ENCODE measurements around the gene SIM1. TPM values are rescaled to one million over a fixed set of nuclear protein-coding genes. Genes with fewer than 3 reads are reported as not detected.

Gene SIM1
- total and polyA plus RNA-seq, 5 donors from 2014 or later: 0.39 to 0.64 (median 0.51) TPM; not detected in 2

- Histone ChIP-seq H3K27me3 (ENCODE audit: control insufficient read depth, insufficient read depth, low read length) (peaks cover 58% of the 10 kb centered on the region), H3K4me1 (ENCODE audit: control insufficient read depth, insufficient read depth, low read length, poor library complexity, severe bottlenecking) (peaks cover 10% of the 10 kb centered on the region), H3K27ac (ENCODE audit: insufficient read depth, low read length, poor library complexity, severe bottlenecking) (no peak overlapping the region), H3K36me3 (ENCODE audit: control insufficient read depth, insufficient read depth, low read length) (no peaks in the 10 kb centered on the region), H3K9me3 (ENCODE audit: control insufficient read depth in 2 of 2, low read length in 2 of 2) (no peaks in the 10 kb centered on the region), H3K4me3 (ENCODE audit: low read depth, low read length) (no peak overlapping the region)
- H3K27me3 Mint-ChIP-seq: peaks cover 78% of the 10 kb centered on the region
- ATAC-seq (ENCODE audit: low read depth in 2 of 2): no peak
- H3K27ac Mint-ChIP-seq: no peak overlapping the region
- DNase-seq: no peak
- H3K36me3 Mint-ChIP-seq: no peaks in the 10 kb centered on the region
- H3K9me3 Mint-ChIP-seq: peaks cover 0 to 7% (median 0%) of the 10 kb centered on the region in 7 donors
- no peak overlapping the region for H3K4me3 Mint-ChIP-seq
- H3K4me1 Mint-ChIP-seq: peaks cover 0 to 20% (median under 1%) of the 10 kb centered on the region in 4 donors
Measured at GRCh38 chr6:100445512-100445911, 19.2 kb downstream of the SIM1 start.

DNA sequence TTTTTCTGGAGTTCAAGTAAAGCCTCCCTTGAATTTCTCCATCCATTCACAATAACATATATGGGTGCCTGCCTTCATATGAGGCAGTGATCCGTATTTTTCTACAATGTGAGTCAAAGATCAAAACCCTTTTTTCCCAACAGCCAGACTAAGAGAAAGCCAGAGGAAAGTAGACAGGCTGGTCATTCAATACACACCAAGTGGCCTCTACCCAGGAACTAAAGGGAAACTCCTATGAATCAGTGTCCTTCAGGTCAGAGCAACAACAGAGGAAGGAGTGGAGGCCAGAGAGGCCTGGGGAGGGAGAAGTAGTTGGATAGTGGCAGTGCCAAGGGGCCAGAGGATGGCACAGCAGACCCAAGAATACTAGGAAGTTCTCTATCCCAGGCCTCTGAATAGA is 23.8 kb downstream of the SIM1 start:
- no peak overlapping the region for H3K4me3 ChIP-seq (ENCODE audit: low read depth, low read length)
- no peak overlapping the region for H3K4me3 Mint-ChIP-seq
- H3K4me1 ChIP-seq (ENCODE audit: control insufficient read depth, insufficient read depth, low read length, poor library complexity, severe bottlenecking): no peaks in the 10 kb centered on the region

GRCh38 chr6:100435299-100435698 is 29.4 kb downstream of the SIM1 start:
- DNase-seq (no peak), ATAC-seq (ENCODE audit: low read depth in 2 of 2) (no peak)
- H3K4me1 ChIP-seq (ENCODE audit: control insufficient read depth, insufficient read depth, low read length, poor library complexity, severe bottlenecking): no peaks in the 10 kb centered on the region
- H3K9me3 ChIP-seq (ENCODE audit: control insufficient read depth in 2 of 2, low read length in 2 of 2): no peaks in the 10 kb centered on the region
- peaks cover 0 to 3% (median 0%) of the 10 kb centered on the region in 7 donors for H3K9me3 Mint-ChIP-seq
- H3K4me3 Mint-ChIP-seq: no peak overlapping the region
- no peak overlapping the region for H3K27ac ChIP-seq (ENCODE audit: insufficient read depth, low read length, poor library complexity, severe bottlenecking)
- H3K27me3 Mint-ChIP-seq: peaks cover 42% of the 10 kb centered on the region
- H3K27ac Mint-ChIP-seq: no peak overlapping the region
- no peaks in the 10 kb centered on the region for H3K36me3 ChIP-seq (ENCODE audit: control insufficient read depth, insufficient read depth, low read length)
- H3K4me1 Mint-ChIP-seq: peaks cover 0 to 4% (median 0%) of the 10 kb centered on the region in 4 donors
- no peaks in the 10 kb centered on the region for H3K36me3 Mint-ChIP-seq
- peaks cover 9% of the 10 kb centered on the region for H3K27me3 ChIP-seq (ENCODE audit: control insufficient read depth, insufficient read depth, low read length)
- H3K4me3 ChIP-seq (ENCODE audit: low read depth, low read length): no peak overlapping the region

More for the DNA sequence above, 23.8 kb downstream of the SIM1 start:
- no peak overlapping the region for H3K27ac Mint-ChIP-seq
- peaks cover 0 to 3% (median 0%) of the 10 kb centered on the region in 7 donors for H3K9me3 Mint-ChIP-seq
- H3K9me3 ChIP-seq (ENCODE audit: control insufficient read depth in 2 of 2, low read length in 2 of 2): no peaks in the 10 kb centered on the region
- ATAC-seq (ENCODE audit: low read depth in 2 of 2): no peak
- no peak overlapping the region for H3K27ac ChIP-seq (ENCODE audit: insufficient read depth, low read length, poor library complexity, severe bottlenecking)
- peaks cover 70% of the 10 kb centered on the region for H3K27me3 Mint-ChIP-seq
- H3K36me3 ChIP-seq (ENCODE audit: control insufficient read depth, insufficient read depth, low read length): no peaks in the 10 kb centered on the region
- peaks cover 37% of the 10 kb centered on the region for H3K27me3 ChIP-seq (ENCODE audit: control insufficient read depth, insufficient read depth, low read length)
- no peaks in the 10 kb centered on the region for H3K4me1 Mint-ChIP-seq
- DNase-seq: no peak
- no peaks in the 10 kb centered on the region for H3K36me3 Mint-ChIP-seq

GRCh38 chr6:100433726-100434435 is 30.8 kb downstream of the SIM1 start:
- Mint-ChIP-seq H3K27ac (no peak overlapping the region), H3K9me3 (peaks cover 0 to 3% (median 0%) of the 10 kb centered on the region in 7 donors), H3K4me1 (peaks cover 0 to 4% (median 0%) of the 10 kb centered on the region in 4 donors), H3K4me3 (no peak overlapping the region), H3K36me3 (no peaks in the 10 kb centered on the region), H3K27me3 (peaks cover 36% of the 10 kb centered on the region)
- ATAC-seq (ENCODE audit: low read depth in 2 of 2) (no peak), DNase-seq (no peak)
- H3K27ac ChIP-seq (ENCODE audit: insufficient read depth, low read length, poor library complexity, severe bottlenecking): no peak overlapping the region
- no peaks in the 10 kb centered on the region for H3K4me1 ChIP-seq (ENCODE audit: control insufficient read depth, insufficient read depth, low read length, poor library complexity, severe bottlenecking)
- H3K36me3 ChIP-seq (ENCODE audit: control insufficient read depth, insufficient read depth, low read length): no peaks in the 10 kb centered on the region
- no peaks in the 10 kb centered on the region for H3K9me3 ChIP-seq (ENCODE audit: control insufficient read depth in 2 of 2, low read length in 2 of 2)
- H3K4me3 ChIP-seq (ENCODE audit: low read depth, low read length): no peak overlapping the region
- peaks cover 9% of the 10 kb centered on the region for H3K27me3 ChIP-seq (ENCODE audit: control insufficient read depth, insufficient read depth, low read length)

- no peak overlapping the region for H3K27ac Mint-ChIP-seq
- H3K36me3 Mint-ChIP-seq: no peaks in the 10 kb centered on the region
- ATAC-seq (ENCODE audit: low read depth in 2 of 2) (no peak), DNase-seq (no peak)
- H3K9me3 ChIP-seq (ENCODE audit: control insufficient read depth in 2 of 2, low read length in 2 of 2): no peaks in the 10 kb centered on the region
- no peak overlapping the region for H3K4me3 ChIP-seq (ENCODE audit: low read depth, low read length)
- H3K9me3 Mint-ChIP-seq: peaks cover 0 to 2% (median 0%) of the 10 kb centered on the region in 7 donors
- peaks cover 2% of the 10 kb centered on the region for H3K27me3 ChIP-seq (ENCODE audit: control insufficient read depth, insufficient read depth, low read length)
- H3K4me1 Mint-ChIP-seq: peaks cover 0 to 4% (median 0%) of the 10 kb centered on the region in 4 donors
- H3K4me3 Mint-ChIP-seq: no peak overlapping the region
- H3K27ac ChIP-seq (ENCODE audit: insufficient read depth, low read length, poor library complexity, severe bottlenecking): no peak overlapping the region
- H3K4me1 ChIP-seq (ENCODE audit: control insufficient read depth, insufficient read depth, low read length, poor library complexity, severe bottlenecking): no peaks in the 10 kb centered on the region
- no peaks in the 10 kb centered on the region for H3K36me3 ChIP-seq (ENCODE audit: control insufficient read depth, insufficient read depth, low read length)
- H3K27me3 Mint-ChIP-seq: peaks cover 21% of the 10 kb centered on the region
Measured at GRCh38 chr6:100432136-100432535, 32.6 kb downstream of the SIM1 start.

GRCh38 chr6:100430962-100431361 is 33.8 kb downstream of the SIM1 start:
- Mint-ChIP-seq H3K36me3 (no peaks in the 10 kb centered on the region), H3K27me3 (peaks cover 18% of the 10 kb centered on the region), H3K27ac (no peak overlapping the region), H3K9me3 (peaks cover 0 to 2% (median 0%) of the 10 kb centered on the region in 7 donors), H3K4me3 (no peak overlapping the region), H3K4me1 (peaks cover 0 to 4% (median 0%) of the 10 kb centered on the region in 4 donors)
- Histone ChIP-seq H3K4me1 (ENCODE audit: control insufficient read depth, insufficient read depth, low read length, poor library complexity, severe bottlenecking) (no peaks in the 10 kb centered on the region), H3K27me3 (ENCODE audit: control insufficient read depth, insufficient read depth, low read length) (peaks cover 2% of the 10 kb centered on the region), H3K27ac (ENCODE audit: insufficient read depth, low read length, poor library complexity, severe bottlenecking) (no peak overlapping the region), H3K4me3 (ENCODE audit: low read depth, low read length) (no peak overlapping the region), H3K9me3 (ENCODE audit: control insufficient read depth in 2 of 2, low read length in 2 of 2) (no peaks in the 10 kb centered on the region), H3K36me3 (ENCODE audit: control insufficient read depth, insufficient read depth, low read length) (no peaks in the 10 kb centered on the region)
- ATAC-seq (ENCODE audit: low read depth in 2 of 2) (no peak), DNase-seq (no peak)

DNA sequence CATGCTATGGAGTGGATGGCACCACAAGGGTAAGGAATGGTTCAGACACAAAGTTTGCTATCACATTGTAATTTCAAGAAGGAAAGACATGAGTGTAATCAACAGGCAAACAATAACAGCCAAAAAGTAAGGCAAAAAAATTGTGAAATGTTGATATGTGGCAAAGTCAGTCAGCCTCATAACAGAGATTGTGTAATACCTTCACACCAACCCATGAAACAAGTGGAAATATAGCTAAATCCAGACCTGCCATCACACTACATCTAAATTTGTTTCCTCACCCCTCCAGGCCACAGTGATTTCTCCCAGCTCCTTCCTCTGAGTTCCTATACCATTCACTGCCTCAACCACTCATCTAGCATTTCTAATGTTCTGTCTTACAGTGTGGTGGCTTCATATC is 37.3 kb downstream of the SIM1 start:
- Histone ChIP-seq H3K36me3 (ENCODE audit: control insufficient read depth, insufficient read depth, low read length) (no peaks in the 10 kb centered on the region), H3K4me3 (ENCODE audit: low read depth, low read length) (no peak overlapping the region), H3K9me3 (ENCODE audit: control insufficient read depth in 2 of 2, low read length in 2 of 2) (no peaks in the 10 kb centered on the region), H3K4me1 (ENCODE audit: control insufficient read depth, insufficient read depth, low read length, poor library complexity, severe bottlenecking) (no peaks in the 10 kb centered on the region), H3K27me3 (ENCODE audit: control insufficient read depth, insufficient read depth, low read length) (no peaks in the 10 kb centered on the region), H3K27ac (ENCODE audit: insufficient read depth, low read length, poor library complexity, severe bottlenecking) (no peak overlapping the region)
- Mint-ChIP-seq H3K36me3 (no peaks in the 10 kb centered on the region), H3K4me3 (no peak overlapping the region), H3K9me3 (peaks cover 0 to 2% (median 0%) of the 10 kb centered on the region in 7 donors), H3K4me1 (peaks cover 0 to 3% (median 0%) of the 10 kb centered on the region in 4 donors), H3K27ac (no peak overlapping the region), H3K27me3 (peaks cover 8% of the 10 kb centered on the region)
- ATAC-seq (ENCODE audit: low read depth in 2 of 2): no peak
- no peak for DNase-seq

All from CD4-positive, CD25-positive, alpha-beta regulatory T cell (primary cell).